GM12872 (cell line): ENCODE results near the gene ZNF266.

Source experiments
- CTCF ChIP-seq: IDR thresholded peaks from 3 replicates; pipeline ENCODE4 v1.5.1; 2011; ENCODE audit warnings: low read depth, mild to moderate bottlenecking, low read length, moderate library complexity; ENCODE audit not compliant: insufficient read depth

Gene ZNF266

GRCh38 chr19:9381361-9381785, 54.0 kb downstream of the ZNF266 start:
- no peak for TF ChIP-seq CTCF

DNA sequence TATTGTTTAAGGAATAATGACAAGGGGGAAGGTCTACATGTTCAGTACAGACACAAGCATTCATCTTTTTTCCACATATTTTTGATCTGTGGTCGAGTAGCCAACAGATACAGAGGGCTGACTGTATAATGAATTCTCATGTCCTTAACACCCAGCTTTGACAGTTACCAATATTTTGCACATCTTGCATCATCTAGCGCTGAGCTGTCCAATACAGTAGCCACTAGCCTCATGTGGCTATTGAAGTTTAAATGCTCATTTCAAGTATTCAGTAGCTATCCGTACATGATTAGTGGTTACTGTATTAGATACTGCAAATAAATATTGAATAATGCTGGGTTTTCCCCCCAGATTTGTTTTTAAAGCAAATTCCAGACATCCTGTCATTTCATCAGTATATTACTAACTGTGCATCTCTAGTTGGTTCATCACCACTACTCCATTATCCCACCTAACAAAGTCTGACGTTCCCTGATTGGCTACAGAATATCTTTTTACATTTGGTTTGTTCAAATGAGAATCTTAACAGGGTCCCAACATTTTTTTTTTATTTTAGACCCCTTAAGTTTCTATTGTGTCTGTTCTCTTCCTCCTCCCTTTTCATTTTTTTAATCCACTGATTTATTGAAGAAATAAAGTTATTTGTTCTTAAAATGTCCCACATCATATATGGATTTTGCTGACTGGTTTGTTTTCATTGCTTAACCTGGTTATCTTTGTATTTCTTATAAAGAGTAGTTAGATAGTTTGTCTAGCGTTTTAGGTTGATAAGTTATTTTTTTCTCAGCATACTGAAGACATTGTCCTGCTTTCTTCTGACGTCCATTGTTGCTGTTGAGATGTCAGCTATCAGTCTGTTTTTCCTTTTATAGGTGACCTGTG, 64.4 kb downstream of the ZNF266 start:
- TF ChIP-seq CTCF: no peak

DNA sequence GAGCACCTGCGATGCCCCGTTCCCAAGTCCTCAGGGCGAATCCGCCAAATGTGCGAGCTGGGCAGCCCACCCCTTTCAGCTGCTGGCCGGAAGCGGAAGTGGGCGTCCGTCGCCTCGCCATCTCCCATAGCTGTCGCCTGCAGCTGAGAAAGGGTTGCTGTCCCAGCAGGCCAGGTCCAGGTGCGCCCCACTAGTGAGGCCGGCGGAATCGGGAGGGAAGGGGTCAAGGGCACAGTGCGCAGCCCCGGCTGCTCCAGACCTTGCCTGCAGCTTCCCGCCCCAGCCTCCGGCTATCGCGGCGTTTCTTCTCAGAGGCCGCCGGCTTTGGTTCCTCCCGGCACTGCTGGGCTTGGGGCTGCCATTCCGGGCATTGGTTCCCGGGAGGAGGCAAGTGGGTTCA, 72.5 kb downstream of the ZNF266 start, which contains the start of gene ZNF177:
TSS of gene ZNF177 (plus strand) at position 109 of the 400 bp plus-strand sequence. CDS start 15,299 bp downstream, outside the sequence.
- TF ChIP-seq CTCF: no peak
